CD4-positive, alpha-beta T cell treated with Interleukin-4 for 4 hours (primary cell): Measurements from ENCODE around the gene KPNA6.
A peak's percentile ranks its signal among the peaks of the same experiment; 100 is the strongest.
"Not testable (repeated sequence)": the region's sequence is repeated elsewhere in the genome, so short reads cannot be mapped to it uniquely, and the experiment has no call there.

Experiments used
- DNase-seq: peaks from one replicate; pipeline ENCODE4 v3.0.0-alpha.2; 2020

KPNA6 gene

GRCh38 chr1:32100807-32101708 is 6.8 kb upstream of the KPNA6 start:
- DNase-seq, result no peak

- no peak for DNase-seq
These were observed 3.7 kb upstream of the KPNA6 start for GRCh38 chr1:32104127-32104526.

GRCh38 chr1:32105338-32105737 is 2.5 kb upstream of the KPNA6 start:
- DNase-seq, result no peak

- no peak for DNase-seq
These were observed 1.1 kb upstream of the KPNA6 start for GRCh38 chr1:32106663-32107275.

GRCh38 chr1:32111040-32111623 is 3.3 kb downstream of the KPNA6 start:
- no peak for DNase-seq

GRCh38 chr1:32111789-32112188 is 3.9 kb downstream of the KPNA6 start:
- DNase-seq, result no peak

- DNase-seq, result peak; percentile 75
These were observed 5.0 kb downstream of the KPNA6 start for GRCh38 chr1:32112806-32113375.

GRCh38 chr1:32113436-32113835 is 5.6 kb downstream of the KPNA6 start:
- DNase-seq, result not testable (repeated sequence)

- no peak for DNase-seq
These were observed 6.6 kb downstream of the KPNA6 start for GRCh38 chr1:32114420-32114819.

GRCh38 chr1:32115496-32115895 is 7.6 kb downstream of the KPNA6 start:
- DNase-seq, result no peak

- DNase-seq, result no peak
These were observed 8.7 kb downstream of the KPNA6 start for GRCh38 chr1:32116531-32116930.

- no peak for DNase-seq
These were observed 14.3 kb downstream of the KPNA6 start for GRCh38 chr1:32122151-32122550.

GRCh38 chr1:32123361-32123760 is 15.5 kb downstream of the KPNA6 start:
- DNase-seq, result not testable (repeated sequence)

- no peak for DNase-seq
These were observed 17.5 kb downstream of the KPNA6 start for GRCh38 chr1:32125313-32125712.

GRCh38 chr1:32126770-32127169 is 18.9 kb downstream of the KPNA6 start:
- DNase-seq, result no peak

- DNase-seq, result no peak
These were observed 19.7 kb downstream of the KPNA6 start for GRCh38 chr1:32127409-32128198.

GRCh38 chr1:32128479-32128878 is 20.6 kb downstream of the KPNA6 start:
- DNase-seq, result no peak

- DNase-seq, result no peak
These were observed 21.1 kb downstream of the KPNA6 start for GRCh38 chr1:32128964-32129363.

- DNase-seq, result not testable (repeated sequence)
These were observed 26.1 kb downstream of the KPNA6 start for GRCh38 chr1:32133950-32134280.

- DNase-seq, result no peak
These were observed 29.3 kb downstream of the KPNA6 start for GRCh38 chr1:32137111-32137510.

- no peak for DNase-seq
These were observed 31.1 kb downstream of the KPNA6 start for GRCh38 chr1:32138965-32139364.

- DNase-seq, result peak; percentile 12
These were observed 34.8 kb downstream of the KPNA6 start for GRCh38 chr1:32142446-32143301.
